H9 (cell line): Measurements from ENCODE around the gene DUOXA2. TPM values are rescaled to one million over a fixed set of nuclear protein-coding genes. Genes with fewer than 3 reads are reported as not detected.

Experiments used
- DNase-seq: peaks from one replicate; pipeline ENCODE4 v3.0.0-alpha.2; 2017
- H2AFZ ChIP-seq: one replicate; pipeline ENCODE4 v1.6.1; 2013; ENCODE audit warnings: mild to moderate bottlenecking, low read length, control low read depth, moderate library complexity
- H2AK5ac ChIP-seq: 2 replicates; pipeline ENCODE4 v1.6.1; 2013; ENCODE audit warnings: low read length, control low read depth, mixed read lengths; ENCODE audit not compliant: insufficient read length
- H2BK120ac ChIP-seq: one replicate; pipeline ENCODE4 v1.6.1; 2013; ENCODE audit warnings: low read depth, mild to moderate bottlenecking, low read length, control low read depth, inconsistent platforms; ENCODE audit not compliant: poor library complexity, severe bottlenecking
- H2BK12ac ChIP-seq: 2 replicates; pipeline ENCODE4 v1.6.1; 2013; ENCODE audit warnings: low read length, control low read depth, mixed read lengths, low read depth; ENCODE audit not compliant: insufficient read length
- H2BK15ac ChIP-seq: 2 replicates; pipeline ENCODE4 v1.6.1; 2013; ENCODE audit warnings: low read depth, low read length, control low read depth
- H2BK20ac ChIP-seq: one replicate; pipeline ENCODE4 v1.6.1; 2013; ENCODE audit warnings: low read depth, mild to moderate bottlenecking, low read length, control low read depth, inconsistent platforms; ENCODE audit not compliant: poor library complexity, severe bottlenecking
- H2BK5ac ChIP-seq: 2 replicates; pipeline ENCODE4 v1.6.1; 2013; ENCODE audit warnings: low read length, control low read depth, mixed read lengths; ENCODE audit not compliant: insufficient read length
- H3K14ac ChIP-seq: 2 replicates; pipeline ENCODE4 v1.6.1; 2013; ENCODE audit warnings: low read length, control low read depth; ENCODE audit not compliant: insufficient read depth
- H3K18ac ChIP-seq: 2 replicates; pipeline ENCODE4 v1.6.1; 2013; ENCODE audit warnings: low read depth, mild to moderate bottlenecking, mixed read lengths, low read length, control low read depth; ENCODE audit not compliant: insufficient read length
- H3K23ac ChIP-seq: 2 replicates; pipeline ENCODE4 v1.6.1; 2013; ENCODE audit warnings: low read length, control low read depth, mixed read lengths, low read depth; ENCODE audit not compliant: insufficient read length
- H3K23me2 ChIP-seq: 2 replicates; pipeline ENCODE4 v1.6.1; 2013; ENCODE audit warnings: low read depth, mild to moderate bottlenecking, mixed read lengths, low read length, control low read depth; ENCODE audit not compliant: insufficient read length, poor library complexity, severe bottlenecking
- H3K27ac ChIP-seq: 2 replicates; pipeline ENCODE4 v1.5.1; 2013; ENCODE audit warnings: low read length, control low read depth, mixed read lengths, low read depth; ENCODE audit not compliant: insufficient read length
- H3K27me3 ChIP-seq: 2 replicates; pipeline ENCODE4 v1.6.1; 2013; ENCODE audit warnings: low read length, control low read depth, inconsistent platforms; ENCODE audit not compliant: insufficient read depth
- H3K4ac ChIP-seq: 2 replicates; pipeline ENCODE4 v1.6.1; 2013; ENCODE audit warnings: low read depth, mild to moderate bottlenecking, control low read depth, inconsistent platforms, low read length, moderate library complexity
- H3K4me1 ChIP-seq: 2 replicates; pipeline ENCODE4 v1.6.1; 2013; ENCODE audit warnings: low read length, control low read depth, inconsistent platforms; ENCODE audit not compliant: insufficient read depth
- H3K4me2 ChIP-seq: 2 replicates; pipeline ENCODE4 v1.6.1; 2013; ENCODE audit warnings: low read length, control low read depth, mixed read lengths; ENCODE audit not compliant: insufficient read length, insufficient read depth
- H3K56ac ChIP-seq: 2 replicates; pipeline ENCODE4 v1.6.1; 2013; ENCODE audit warnings: low read depth, mild to moderate bottlenecking, mixed read lengths, low read length, control low read depth; ENCODE audit not compliant: insufficient read length
- H3K79me1 ChIP-seq: 2 replicates; pipeline ENCODE4 v1.6.1; 2013; ENCODE audit warnings: low read depth, mild to moderate bottlenecking, moderate library complexity, low read length, control low read depth, inconsistent platforms; ENCODE audit not compliant: insufficient read depth, poor library complexity, severe bottlenecking
- H3K79me2 ChIP-seq: 2 replicates; pipeline ENCODE4 v1.6.1; 2013; ENCODE audit warnings: low read length, control low read depth, inconsistent platforms; ENCODE audit not compliant: insufficient read depth
- H3K9ac ChIP-seq: 2 replicates; pipeline ENCODE4 v1.6.1; 2013; ENCODE audit warnings: low read length, control low read depth, mixed read lengths; ENCODE audit not compliant: insufficient read length; ENCODE audit errors: extremely low read depth
- H3K9me3 ChIP-seq: one replicate; pipeline ENCODE4 v1.6.1; 2013; ENCODE audit warnings: low read depth, low read length, inconsistent platforms; ENCODE audit not compliant: control insufficient read depth
- H3T11ph ChIP-seq: one replicate; pipeline ENCODE4 v1.6.1; 2013; ENCODE audit warnings: mild to moderate bottlenecking, low read length, control low read depth, inconsistent platforms
- H4K20me1 ChIP-seq: one replicate; pipeline ENCODE4 v1.6.1; 2013; ENCODE audit not compliant: control insufficient read depth, insufficient read length, insufficient read depth
- H4K5ac ChIP-seq: 2 replicates; pipeline ENCODE4 v1.6.1; 2013; ENCODE audit warnings: low read depth, mild to moderate bottlenecking, mixed read lengths, low read length, control low read depth; ENCODE audit not compliant: insufficient read length
- H4K8ac ChIP-seq: replicated peaks from 2 replicates; pipeline ENCODE4 v1.6.1; 2013; ENCODE audit warnings: low read length, control low read depth, mixed read lengths, low read depth; ENCODE audit not compliant: insufficient read length
- H4K91ac ChIP-seq: 2 replicates; pipeline ENCODE4 v1.6.1; 2013; ENCODE audit warnings: low read depth, mild to moderate bottlenecking, moderate library complexity, mixed read lengths, low read length, control low read depth; ENCODE audit not compliant: insufficient read length
- H3K27ac Mint-ChIP-seq, 3 experiments: 2 replicates in 2 of 3; 3 replicates in 1 of 3; pipeline ENCODE4 v1.8.0; 2020 to 2021; ENCODE audit warnings: mixed read lengths in 3 of 3, mild to moderate bottlenecking in 1 of 3, moderate library complexity in 1 of 3
- H3K27me3 Mint-ChIP-seq: 2 replicates; pipeline ENCODE4 v1.8.0; 2021; ENCODE audit warnings: low read depth, mild to moderate bottlenecking, moderate library complexity, mixed read lengths
- H3K36me3 Mint-ChIP-seq, 3 experiments: 2 replicates in 2 of 3; 3 replicates in 1 of 3; pipeline ENCODE4 v1.8.0; 2020 to 2021; ENCODE audit warnings: low read depth in 3 of 3, mixed read lengths in 3 of 3; ENCODE audit not compliant: insufficient read depth in 1 of 3
- H3K4me1 Mint-ChIP-seq, 2 experiments: 2 replicates each; pipeline ENCODE4 v1.8.0; 2020; ENCODE audit warnings: mixed read lengths in 2 of 2
- H3K4me3 Mint-ChIP-seq, 2 experiments: 2 replicates in 1 of 2; 3 replicates in 1 of 2; pipeline ENCODE4 v1.8.0; 2020 to 2021; ENCODE audit warnings: mild to moderate bottlenecking in 2 of 2, mixed read lengths in 2 of 2, moderate library complexity in 1 of 2
- H3K9me3 Mint-ChIP-seq, 2 experiments: 2 replicates in 1 of 2; 3 replicates in 1 of 2; pipeline ENCODE4 v1.8.0; 2020; ENCODE audit warnings: mild to moderate bottlenecking in 2 of 2, mixed read lengths in 2 of 2, moderate library complexity in 1 of 2
- CTCF ChIP-seq: fragments of 200-600 bp; sonication (generic); conservative IDR thresholded peaks from 3 replicates; pipeline ENCODE4 v1.8.0; 2021; ENCODE audit warnings: antibody characterized with exemption, mild to moderate bottlenecking
- WGBS: extraction: QIAGEN DNeasy Blood & Tissue Kit; methylation state at CpG from one replicate; pipeline ENCODE4 v1.1.7; 2013; ENCODE audit warnings: missing lambda C conversion rate, low lambda C conversion rate, mixed read lengths; ENCODE audit not compliant: insufficient read length; ENCODE audit errors: extremely low coverage; 5-methylcytosine and 5-hydroxymethylcytosine counted together
- total RNA-seq: library from RNA; stranded (reverse); gene quantifications from 2 replicates; pipeline ENCODE4 v1.2.1, GENCODE V29; 2021

DUOXA2 gene
- total RNA-seq, 1 experiment from 2014 or later = not detected

GRCh38 chr15:45093013-45093412 lies 21.1 kb upstream of the DUOXA2 start:
- Histone ChIP-seq H3K27me3 (no peaks in the 10 kb centered on the region), H2BK20ac (no peak overlapping the region)

More at GRCh38 chr15:45093013-45093412, 21.1 kb upstream of the DUOXA2 start:
- Histone ChIP-seq H3K23me2 (no peaks in the 10 kb centered on the region), H3K27ac (no peak overlapping the region), H2BK15ac (no peak overlapping the region), H3K9me3 (no peaks in the 10 kb centered on the region), H3K14ac (no peak overlapping the region), H3K56ac (no peak overlapping the region), H2AFZ (no peak overlapping the region), H2BK12ac (no peak overlapping the region), H4K5ac (no peak overlapping the region), H3K23ac (no peak overlapping the region), H3K18ac (no peak overlapping the region), H3K4me2 (no peak overlapping the region), H4K91ac (no peak overlapping the region), H3K4ac (no peak overlapping the region), H3K79me1 (no peaks in the 10 kb centered on the region), H4K20me1 (no peaks in the 10 kb centered on the region), H2BK120ac (no peak overlapping the region), H3K4me1 (no peaks in the 10 kb centered on the region), H3T11ph (no peak overlapping the region), H3K9ac (no peak overlapping the region), H4K8ac (no peak overlapping the region), H2BK5ac (no peak overlapping the region), H3K79me2 (no peaks in the 10 kb centered on the region), H2AK5ac (no peak overlapping the region)
- no peak for DNase-seq
- no peak overlapping the region for H3K4me3 Mint-ChIP-seq
- H3K36me3 Mint-ChIP-seq = no peaks in the 10 kb centered on the region; a peak in 1 of 7 replicates
- H3K4me1 Mint-ChIP-seq = no peaks in the 10 kb centered on the region
- H3K27ac Mint-ChIP-seq = no peak overlapping the region
- H3K27me3 Mint-ChIP-seq = peaks cover 19% of the 10 kb centered on the region
- no peak for TF ChIP-seq CTCF
- H3K9me3 Mint-ChIP-seq = no peaks in the 10 kb centered on the region; a peak in 1 of 5 replicates
- no CpG with 5 or more reads among the region's 4 CpGs for WGBS
